OCI-LY3 (cell line): ENCODE measurements around the gene PPP1R1B.

Source experiments
- EZH2phosphoT487 ChIP-seq: fragments of 200-600 bp; shearing (Covaris generic); IDR thresholded peaks from 2 replicates; pipeline ENCODE4 v1.6.1; 2018; ENCODE audit warnings: antibody characterized with exemption, mixed run types, low read depth
- TF ChIP-seq, protein P1 (sequence below): fragments of 200-600, 300-600 bp; sonication (generic); IDR thresholded peaks from 2 replicates; pipeline ENCODE4 v1.5.1; 2014; ENCODE audit warnings: antibody characterized with exemption, low read length, low read depth

DNA sequence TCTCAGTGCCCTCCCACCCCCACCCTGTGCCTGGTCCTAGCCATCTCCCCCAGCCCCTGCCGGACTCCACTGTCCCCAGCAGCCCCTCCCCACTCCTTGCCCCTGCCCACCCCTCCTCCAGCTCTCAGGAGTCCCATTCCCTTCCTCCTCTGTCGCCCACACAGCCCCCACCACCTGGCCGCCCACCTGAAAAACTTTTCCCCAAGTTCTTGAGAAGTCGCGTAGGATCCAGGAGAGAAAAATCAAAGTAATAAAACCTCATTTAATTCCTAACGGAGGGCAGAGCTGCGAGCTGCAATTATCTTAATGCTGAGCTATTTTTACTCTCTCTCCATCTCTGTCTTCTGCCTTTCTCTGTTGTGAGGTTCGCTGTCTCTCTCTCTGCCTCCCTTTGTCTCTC, 2.4 kb upstream of the PPP1R1B start:
- no peak for TF ChIP-seq EZH2phosphoT487
- TF ChIP-seq, protein P1, sequence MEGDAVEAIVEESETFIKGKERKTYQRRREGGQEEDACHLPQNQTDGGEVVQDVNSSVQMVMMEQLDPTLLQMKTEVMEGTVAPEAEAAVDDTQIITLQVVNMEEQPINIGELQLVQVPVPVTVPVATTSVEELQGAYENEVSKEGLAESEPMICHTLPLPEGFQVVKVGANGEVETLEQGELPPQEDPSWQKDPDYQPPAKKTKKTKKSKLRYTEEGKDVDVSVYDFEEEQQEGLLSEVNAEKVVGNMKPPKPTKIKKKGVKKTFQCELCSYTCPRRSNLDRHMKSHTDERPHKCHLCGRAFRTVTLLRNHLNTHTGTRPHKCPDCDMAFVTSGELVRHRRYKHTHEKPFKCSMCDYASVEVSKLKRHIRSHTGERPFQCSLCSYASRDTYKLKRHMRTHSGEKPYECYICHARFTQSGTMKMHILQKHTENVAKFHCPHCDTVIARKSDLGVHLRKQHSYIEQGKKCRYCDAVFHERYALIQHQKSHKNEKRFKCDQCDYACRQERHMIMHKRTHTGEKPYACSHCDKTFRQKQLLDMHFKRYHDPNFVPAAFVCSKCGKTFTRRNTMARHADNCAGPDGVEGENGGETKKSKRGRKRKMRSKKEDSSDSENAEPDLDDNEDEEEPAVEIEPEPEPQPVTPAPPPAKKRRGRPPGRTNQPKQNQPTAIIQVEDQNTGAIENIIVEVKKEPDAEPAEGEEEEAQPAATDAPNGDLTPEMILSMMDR: no peak
